ENCODE data around the gene WDR44. TPM values are rescaled to one million over a fixed set of nuclear protein-coding genes. Genes with fewer than 3 reads are reported as not detected.

The WDR44 gene
- total RNA-seq, 2 experiments from 2014 or later, result 9.9 to 10.2 TPM

DNA sequence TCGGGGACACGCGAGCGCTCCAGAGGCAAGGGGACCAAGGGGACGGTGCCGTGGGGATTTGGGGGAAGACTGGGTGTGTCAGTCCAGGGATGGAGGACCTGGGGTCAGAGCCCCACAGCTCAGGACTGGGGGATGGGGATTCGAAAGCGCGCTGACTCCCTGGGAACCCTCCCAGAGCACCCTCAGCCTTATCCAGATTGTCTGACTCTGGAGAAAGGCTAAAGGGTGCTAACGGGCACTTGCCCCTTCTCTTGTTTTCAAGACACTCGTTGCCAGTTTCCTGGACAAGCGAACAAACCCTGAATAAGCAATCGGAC is 150.8 kb downstream of the WDR44 start:
- ATAC-seq (peak; percentile 3), DNase-seq (no peak)
- Mint-ChIP-seq H3K9me3 (no peaks in the 10 kb centered on the region), H3K4me1 (ENCODE audit: low read depth) (peaks cover 26% of the 10 kb centered on the region), H3K27ac (peak overlapping the region; percentile 98), H3K36me3 (ENCODE audit: low read depth) (peaks cover 6% of the 10 kb centered on the region), H3K27me3 (no peaks in the 10 kb centered on the region), H3K4me3 (peak overlapping the region; percentile 99)
- POLR2A ChIA-PET, result interaction anchor here (0.7 to 4.0 kb wide), 11 partner anchors 8 to 149 kb away, joined by 3 to 39 read pairs (median 4); no protein-coding TSS in a partner anchor
- CTCF ChIA-PET, result interaction anchor here (0.9 to 1.6 kb wide), 4 partner anchors 33 to 105 kb away, joined by 3 to 9 read pairs (median 4); no protein-coding TSS in a partner anchor
- TF ChIP-seq, protein P1, sequence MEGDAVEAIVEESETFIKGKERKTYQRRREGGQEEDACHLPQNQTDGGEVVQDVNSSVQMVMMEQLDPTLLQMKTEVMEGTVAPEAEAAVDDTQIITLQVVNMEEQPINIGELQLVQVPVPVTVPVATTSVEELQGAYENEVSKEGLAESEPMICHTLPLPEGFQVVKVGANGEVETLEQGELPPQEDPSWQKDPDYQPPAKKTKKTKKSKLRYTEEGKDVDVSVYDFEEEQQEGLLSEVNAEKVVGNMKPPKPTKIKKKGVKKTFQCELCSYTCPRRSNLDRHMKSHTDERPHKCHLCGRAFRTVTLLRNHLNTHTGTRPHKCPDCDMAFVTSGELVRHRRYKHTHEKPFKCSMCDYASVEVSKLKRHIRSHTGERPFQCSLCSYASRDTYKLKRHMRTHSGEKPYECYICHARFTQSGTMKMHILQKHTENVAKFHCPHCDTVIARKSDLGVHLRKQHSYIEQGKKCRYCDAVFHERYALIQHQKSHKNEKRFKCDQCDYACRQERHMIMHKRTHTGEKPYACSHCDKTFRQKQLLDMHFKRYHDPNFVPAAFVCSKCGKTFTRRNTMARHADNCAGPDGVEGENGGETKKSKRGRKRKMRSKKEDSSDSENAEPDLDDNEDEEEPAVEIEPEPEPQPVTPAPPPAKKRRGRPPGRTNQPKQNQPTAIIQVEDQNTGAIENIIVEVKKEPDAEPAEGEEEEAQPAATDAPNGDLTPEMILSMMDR (IDR thresholded peaks at IDR 0.05), result no peak
- intact Hi-C loops (cut with micrococcal nuclease), result loop anchor here (5.0 kb wide), 1 partner anchor 41 kb away; no protein-coding TSS in a partner anchor

DNA sequence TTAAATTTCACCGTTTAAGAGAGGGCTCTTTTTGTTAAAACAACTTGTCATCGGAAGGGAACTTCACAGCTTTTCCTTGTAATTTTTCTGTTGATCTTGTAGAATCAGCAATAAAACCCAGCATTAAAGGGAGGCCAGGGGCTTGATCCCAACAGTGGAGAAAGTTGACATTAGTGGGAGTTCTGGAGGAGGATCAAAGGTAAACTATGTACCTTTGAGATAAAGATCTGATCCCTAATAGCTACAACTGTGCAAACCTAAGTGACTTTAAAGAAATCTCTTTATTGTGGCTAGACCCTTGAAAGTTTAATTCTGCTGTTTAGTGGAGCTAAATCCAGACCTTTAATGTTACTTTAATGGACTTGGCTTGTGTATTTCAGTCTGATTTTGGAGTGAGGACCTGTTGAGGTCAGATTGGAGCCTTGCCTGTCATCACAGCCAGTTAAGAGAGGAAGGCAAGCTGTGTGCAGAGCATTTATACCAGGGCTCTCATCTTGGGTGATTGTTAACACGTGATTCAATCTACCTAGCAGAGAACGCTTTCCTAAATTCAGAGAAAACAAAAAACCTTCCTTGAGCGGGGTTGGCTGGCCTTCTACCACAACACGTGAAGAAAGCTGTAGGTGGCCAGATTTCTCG is 151.4 kb downstream of the WDR44 start:
- Mint-ChIP-seq H3K27me3 (no peaks in the 10 kb centered on the region), H3K9me3 (no peaks in the 10 kb centered on the region), H3K36me3 (ENCODE audit: low read depth) (peaks cover 8% of the 10 kb centered on the region), H3K27ac (peak overlapping the region; percentile 98), H3K4me3 (peak overlapping the region; percentile 99), H3K4me1 (ENCODE audit: low read depth) (peaks cover 32% of the 10 kb centered on the region)
- intact Hi-C loops (cut with micrococcal nuclease), result loop anchor here (5.0 kb wide), 1 partner anchor 40 kb away; no protein-coding TSS in a partner anchor
- peak; percentile 9 for ATAC-seq
- ChIA-PET CTCF (interaction anchor here (0.7 to 1.9 kb wide), 7 partner anchors 20 to 105 kb away, joined by 3 to 9 read pairs (median 4); no protein-coding TSS in a partner anchor), POLR2A (interaction anchor here (0.8 to 4.0 kb wide), 9 partner anchors 14 to 150 kb away, joined by 3 to 39 read pairs (median 4); no protein-coding TSS in a partner anchor)
- TF ChIP-seq, protein P1 (IDR thresholded peaks at IDR 0.05), result no peak
- peak; percentile 46 for DNase-seq

DNA sequence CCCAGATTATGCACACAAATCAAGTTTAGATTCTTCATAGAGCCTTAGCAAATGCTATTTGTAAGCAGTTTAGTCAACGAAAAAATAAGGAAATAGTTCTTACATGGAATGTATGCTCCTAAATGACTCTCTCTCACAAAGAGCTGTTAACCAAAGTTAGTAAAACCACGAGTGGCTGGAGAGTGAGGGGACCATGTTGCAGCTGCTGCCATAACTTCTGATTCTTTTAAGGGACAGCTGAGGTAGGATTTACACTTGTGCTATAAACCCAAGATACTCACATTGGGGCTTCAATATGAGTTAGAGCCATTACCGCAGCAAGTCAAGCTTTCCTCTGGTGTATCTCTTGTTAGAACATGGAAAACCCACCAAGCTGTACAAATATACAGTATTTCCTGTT is 152.4 kb downstream of the WDR44 start:
- CTCF ChIA-PET, result interaction anchor here (0.7 to 1.9 kb wide), 3 partner anchors 19 to 39 kb away, joined by 3 to 5 read pairs (median 3); no protein-coding TSS in a partner anchor
- TF ChIP-seq, protein P1 (IDR thresholded peaks at IDR 0.05), result no peak
- Mint-ChIP-seq H3K4me3 (peak overlapping the region; percentile 99), H3K27me3 (no peaks in the 10 kb centered on the region), H3K27ac (peak overlapping the region; percentile 98), H3K36me3 (ENCODE audit: low read depth) (peaks cover 15% of the 10 kb centered on the region), H3K4me1 (ENCODE audit: low read depth) (peaks cover 41% of the 10 kb centered on the region), H3K9me3 (no peaks in the 10 kb centered on the region)
- intact Hi-C loops (cut with micrococcal nuclease), result loop anchor here (5.0 kb wide), 1 partner anchor 39 kb away; no protein-coding TSS in a partner anchor
- no peak for ATAC-seq
- POLR2A ChIA-PET, result interaction anchor here (0.8 kb wide), 1 partner anchor 30 kb away, joined by 4 read pairs; no protein-coding TSS in a partner anchor
- DNase-seq, result no peak

DNA sequence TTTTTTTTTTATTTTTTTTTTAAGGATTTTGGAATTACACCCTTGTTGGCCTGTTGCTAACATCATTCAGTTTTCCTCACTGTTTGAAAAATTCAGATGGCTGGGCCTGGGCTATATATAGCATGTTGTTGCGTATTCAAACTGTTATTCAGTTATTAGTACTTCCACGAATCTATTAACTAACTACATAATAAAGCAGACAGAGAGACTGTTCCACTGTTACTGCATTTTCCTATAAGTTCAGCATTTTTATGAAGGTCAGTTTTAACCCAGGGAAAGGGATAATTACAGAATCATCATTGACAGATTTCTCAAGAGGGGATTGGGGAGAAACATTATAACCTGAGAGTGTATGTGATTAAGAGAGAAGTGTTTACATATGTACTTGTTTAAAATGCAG is 152.8 kb downstream of the WDR44 start:
- no peak for DNase-seq
- TF ChIP-seq, protein P1 (IDR thresholded peaks at IDR 0.05), result no peak
- ChIA-PET POLR2A (interaction anchor here (0.8 kb wide), 1 partner anchor 29 kb away, joined by 4 read pairs; no protein-coding TSS in a partner anchor), CTCF (interaction anchor here (0.7 to 1.9 kb wide), 3 partner anchors 19 to 62 kb away, joined by 3 to 5 read pairs (median 4); no protein-coding TSS in a partner anchor)
- intact Hi-C loops (cut with micrococcal nuclease), result loop anchor here (5.0 kb wide), 1 partner anchor 39 kb away; no protein-coding TSS in a partner anchor
- peak overlapping the region; percentile 98 for H3K27ac Mint-ChIP-seq
- peak overlapping the region; percentile 37 for H3K4me3 Mint-ChIP-seq
- H3K9me3 Mint-ChIP-seq, result no peaks in the 10 kb centered on the region
- no peaks in the 10 kb centered on the region for H3K27me3 Mint-ChIP-seq
- H3K4me1 Mint-ChIP-seq (ENCODE audit: low read depth), result peaks cover 45% of the 10 kb centered on the region
- peaks cover 17% of the 10 kb centered on the region for H3K36me3 Mint-ChIP-seq (ENCODE audit: low read depth)
- no peak for ATAC-seq
